Kidney (tissue), 14 donors: Measurements from ENCODE around the gene SHD. TPM values are rescaled to one million over a fixed set of nuclear protein-coding genes. Genes with fewer than 3 reads are reported as not detected.
A peak's percentile ranks its signal among the peaks of the same experiment; 100 is the strongest.

ENCODE experiments used
- DNase-seq, 5 donors: peaks; one replicate each; pipeline ENCODE4 v3.0.0-alpha.2; 2013 to 2020
- FAIRE-seq: peaks from 2 replicates; lab custom pipeline; 2012; peaks lifted over from hg19 to GRCh38; lab: Jason Lieb, UNC
- H3K27ac ChIP-seq, 2 donors: one replicate each; pipeline ENCODE4 v1.7.0; 2013; ENCODE audit warnings: low read depth in 2 of 2, low read length in 2 of 2, inconsistent platforms in 1 of 2
- H3K27me3 ChIP-seq: one replicate; pipeline ENCODE4 v1.7.1; 2013; ENCODE audit warnings: low read length, inconsistent platforms; ENCODE audit not compliant: control insufficient read depth, insufficient read depth
- H3K36me3 ChIP-seq, 3 donors: one replicate each; pipeline versions ENCODE4 v1.7.0 to v1.7.1; 2013; ENCODE audit warnings: low read length in 3 of 3, control low read depth in 1 of 3, inconsistent platforms in 1 of 3; ENCODE audit not compliant: insufficient read depth in 3 of 3, control insufficient read depth in 2 of 3
- H3K4me1 ChIP-seq, 3 donors: one replicate each; pipeline versions ENCODE4 v1.7.0 to v1.7.1; 2013; ENCODE audit warnings: low read length in 3 of 3, inconsistent platforms in 1 of 3, low read depth in 1 of 3; ENCODE audit not compliant: control insufficient read depth in 2 of 3, insufficient read depth in 2 of 3
- H3K4me3 ChIP-seq, 3 donors: one replicate each; pipeline versions ENCODE4 v1.7.0 to v1.8.1; 2013; ENCODE audit warnings: low read length in 3 of 3, control low read depth in 1 of 3, inconsistent platforms in 1 of 3
- H3K9ac ChIP-seq, 3 donors: one replicate each; pipeline versions ENCODE4 v1.7.0 to v1.7.1; 2013; ENCODE audit warnings: low read length in 3 of 3, control low read depth in 1 of 3, inconsistent platforms in 1 of 3
- H3K9me3 ChIP-seq, 3 donors: one replicate each; pipeline versions ENCODE4 v1.7.0 to v1.7.1; 2013; ENCODE audit warnings: low read length in 3 of 3, control low read depth in 1 of 3, inconsistent platforms in 1 of 3; ENCODE audit not compliant: control insufficient read depth in 2 of 3, insufficient read depth in 1 of 3
- intact Hi-C: fragments of 100-400 bp; cut with DNase I; formaldehyde crosslinking; loops from one replicate; pipeline ENCODE4 v1.11.1; 2022
- polyA plus RNA-seq: library from polyadenylated mRNA; stranded (reverse); fragments of 350-450 nt; fragmentation: Illumina TruSeq; extraction: RNeasy Lipid Tissue Mini Kit (QIAGEN cat#74804); gene quantifications from one replicate; pipeline ENCODE4 v1.2.3, GENCODE V29; 2014; ENCODE audit warnings: low read depth, low replicate concordance; ENCODE audit not compliant: insufficient read depth
- total RNA-seq: library from RNA; stranded (reverse); fragmentation: NEBNext Ultra II Directional; extraction: Animal tissue kit (Norgen Biotek cat#: 25700); gene quantifications from one replicate; pipeline ENCODE4 v1.2.1, GENCODE V29; 2021
- TF ChIP-seq, protein P1 (sequence below): IDR thresholded peaks from 3 replicates; pipeline ENCODE4 v1.5.1; 2012; ENCODE audit warnings: mild to moderate bottlenecking, moderate library complexity, borderline replicate concordance; ENCODE audit not compliant: insufficient read depth; ENCODE audit errors: extremely low read depth
- donor health status: control.
- donor health status: control.
- donor health status: control.
- donor health status: control.
- donor health status: control.
- donor health status: DM: yes; HTN: yes; CAD: no.
- donor health status: Normal renal cell carcinoma (clear cell type).

The SHD gene
- total and polyA plus RNA-seq, 2 donors from 2014 or later, result not detected

GRCh38 chr19:4326215-4326836 lies 47.3 kb downstream of the SHD start:
- TF ChIP-seq, protein P1, sequence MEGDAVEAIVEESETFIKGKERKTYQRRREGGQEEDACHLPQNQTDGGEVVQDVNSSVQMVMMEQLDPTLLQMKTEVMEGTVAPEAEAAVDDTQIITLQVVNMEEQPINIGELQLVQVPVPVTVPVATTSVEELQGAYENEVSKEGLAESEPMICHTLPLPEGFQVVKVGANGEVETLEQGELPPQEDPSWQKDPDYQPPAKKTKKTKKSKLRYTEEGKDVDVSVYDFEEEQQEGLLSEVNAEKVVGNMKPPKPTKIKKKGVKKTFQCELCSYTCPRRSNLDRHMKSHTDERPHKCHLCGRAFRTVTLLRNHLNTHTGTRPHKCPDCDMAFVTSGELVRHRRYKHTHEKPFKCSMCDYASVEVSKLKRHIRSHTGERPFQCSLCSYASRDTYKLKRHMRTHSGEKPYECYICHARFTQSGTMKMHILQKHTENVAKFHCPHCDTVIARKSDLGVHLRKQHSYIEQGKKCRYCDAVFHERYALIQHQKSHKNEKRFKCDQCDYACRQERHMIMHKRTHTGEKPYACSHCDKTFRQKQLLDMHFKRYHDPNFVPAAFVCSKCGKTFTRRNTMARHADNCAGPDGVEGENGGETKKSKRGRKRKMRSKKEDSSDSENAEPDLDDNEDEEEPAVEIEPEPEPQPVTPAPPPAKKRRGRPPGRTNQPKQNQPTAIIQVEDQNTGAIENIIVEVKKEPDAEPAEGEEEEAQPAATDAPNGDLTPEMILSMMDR, result no peak
- no peak for FAIRE-seq
- no peak for DNase-seq
- peaks cover 0 to 10% (median 0%) of the 10 kb centered on the region in 3 donors for H3K4me1 ChIP-seq
- no peak overlapping the region for H3K27ac ChIP-seq
- H3K9ac ChIP-seq, result no peak overlapping the region
- intact Hi-C loops, result no loop called here
- no peaks in the 10 kb centered on the region for H3K36me3 ChIP-seq
- H3K4me3 ChIP-seq, result no peak overlapping the region
- no peaks in the 10 kb centered on the region for H3K9me3 ChIP-seq
- H3K27me3 ChIP-seq, result no peaks in the 10 kb centered on the region

DNA sequence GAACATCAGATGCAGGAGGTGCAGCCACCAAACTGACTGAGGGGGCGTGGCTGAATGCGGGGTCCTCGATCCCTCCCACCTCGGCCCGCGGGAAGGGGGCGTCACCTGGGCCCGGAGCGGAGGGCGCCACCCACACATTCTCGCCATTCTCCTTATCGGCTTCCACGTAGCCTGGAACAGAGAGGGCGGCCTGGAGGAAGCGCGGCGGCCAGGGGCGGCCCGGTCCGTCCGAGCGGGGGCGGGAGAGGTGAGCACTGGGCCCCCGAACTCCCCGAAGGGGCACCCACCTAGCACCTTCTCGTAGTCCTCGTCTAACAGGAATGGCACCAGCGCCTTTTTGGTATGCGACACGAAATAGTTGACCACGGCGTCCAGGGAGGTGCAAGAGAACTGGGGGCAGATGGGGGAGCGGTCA lies 47.8 kb downstream of the SHD start:
- TF ChIP-seq, protein P1, result no peak
- Histone ChIP-seq H3K9ac (no peak overlapping the region), H3K36me3 (no peaks in the 10 kb centered on the region), H3K27me3 (no peaks in the 10 kb centered on the region), H3K4me3 (no peak overlapping the region), H3K27ac (no peak overlapping the region), H3K9me3 (no peaks in the 10 kb centered on the region), H3K4me1 (peaks cover 0 to 10% (median 0%) of the 10 kb centered on the region in 3 donors)
- intact Hi-C loops, result no loop called here
- DNase-seq, result peak in 4 of 5 donors; percentile 44 to 85 (median 58)
- FAIRE-seq, result no peak

GRCh38 chr19:4327252-4327876 lies 48.3 kb downstream of the SHD start:
- Histone ChIP-seq H3K36me3 (no peaks in the 10 kb centered on the region), H3K4me3 (no peak overlapping the region), H3K9me3 (no peaks in the 10 kb centered on the region), H3K27ac (no peak overlapping the region), H3K9ac (no peak overlapping the region), H3K4me1 (peaks cover 0 to 10% (median 0%) of the 10 kb centered on the region in 3 donors), H3K27me3 (no peaks in the 10 kb centered on the region)
- TF ChIP-seq, protein P1, result no peak
- no peak for FAIRE-seq
- intact Hi-C loops, result no loop called here
- DNase-seq, result peak; percentile 83 to 96 (median 88)
